SJCRH30 (cell line): Measurements from ENCODE around the gene ABHD2. TPM values are rescaled to one million over a fixed set of nuclear protein-coding genes. Genes with fewer than 3 reads are reported as not detected.
A peak's percentile ranks its signal among the peaks of the same experiment; 100 is the strongest.
"Not testable (repeated sequence)": the region's sequence is repeated elsewhere in the genome, so short reads cannot be mapped to it uniquely, and the experiment has no call there.

Experiments
- DNase-seq, 2 experiments: peaks; one replicate each; pipeline ENCODE4 v3.0.0-alpha.2; 2015 to 2020
- H3K27ac ChIP-seq: fragments of 250-450 bp; sonication (Bioruptor Pico); 2 replicates; pipeline ENCODE4 v1.5.1; 2020; ENCODE audit warnings: mild to moderate bottlenecking, moderate library complexity
- H3K27me3 ChIP-seq: fragments of 250-450 bp; sonication (Bioruptor Pico); 2 replicates; pipeline ENCODE4 v1.5.1; 2020; ENCODE audit warnings: mild to moderate bottlenecking, moderate library complexity
- H3K36me3 ChIP-seq: fragments of 250-450 bp; sonication (Bioruptor Pico); 2 replicates; pipeline ENCODE4 v1.5.1; 2020; ENCODE audit warnings: mild to moderate bottlenecking, moderate library complexity
- H3K4me1 ChIP-seq: fragments of 250-450 bp; sonication (Bioruptor Pico); 2 replicates; pipeline ENCODE4 v1.5.1; 2020; ENCODE audit warnings: mild to moderate bottlenecking, moderate library complexity
- H3K4me3 ChIP-seq: fragments of 250-450 bp; sonication (Bioruptor Pico); 2 replicates; pipeline ENCODE4 v1.5.1; 2020; ENCODE audit warnings: mild to moderate bottlenecking, moderate library complexity
- H3K9me3 ChIP-seq: fragments of 250-450 bp; sonication (Bioruptor Pico); replicated peaks from 2 replicates; pipeline ENCODE4 v1.5.1; 2020; ENCODE audit warnings: mild to moderate bottlenecking, moderate library complexity
- total RNA-seq: library from RNA; depleted of rRNA; stranded (reverse); fragments of >200 nt; shearing (Covaris generic); gene quantifications from 2 replicates; pipeline ENCODE4 v1.2.3, GENCODE V29; 2014

The ABHD2 gene
- total RNA-seq, 1 experiment from 2014 or later: 27.7 TPM

DNA sequence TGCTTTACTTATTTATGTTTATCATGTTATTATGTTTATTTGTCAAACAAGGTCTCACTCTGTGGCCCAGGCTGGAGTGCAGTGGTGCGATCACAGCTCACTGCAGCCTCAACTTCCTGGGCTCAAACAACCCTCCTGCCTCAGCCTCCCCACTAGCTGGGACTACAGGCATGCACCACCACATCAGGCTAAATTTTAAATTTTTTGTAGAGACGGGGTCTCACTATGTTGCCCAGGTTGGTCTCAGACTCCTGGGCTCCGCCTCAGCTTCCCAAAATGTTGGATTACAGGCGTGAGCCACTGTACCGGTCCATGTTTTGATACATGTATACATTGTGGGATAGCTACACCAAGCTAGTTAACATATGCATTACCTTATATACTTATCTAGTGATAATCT is 1.9 kb upstream of the ABHD2 start:
- not testable (repeated sequence) for H3K27me3 ChIP-seq, H3K36me3 ChIP-seq, H3K9me3 ChIP-seq, DNase-seq, H3K4me3 ChIP-seq
- Histone ChIP-seq H3K27ac (peak overlapping the region; percentile 91), H3K4me1 (peaks cover 22% of the 10 kb centered on the region)

- no peaks in the 10 kb centered on the region for H3K9me3 ChIP-seq
- H3K36me3 ChIP-seq: no peaks in the 10 kb centered on the region
- peak overlapping the region; percentile 49 for H3K4me3 ChIP-seq
- DNase-seq: peak in 1 of 2 experiments; percentile 19
- no peaks in the 10 kb centered on the region for H3K27me3 ChIP-seq
- peak overlapping the region; percentile 91 for H3K27ac ChIP-seq
- H3K4me1 ChIP-seq: peaks cover 22% of the 10 kb centered on the region
Observed at GRCh38 chr15:89087161-89087829, 961 bp upstream of the ABHD2 start.

GRCh38 chr15:89088605-89089315 is 504 bp downstream of the ABHD2 start:
- peak; percentile 13 to 21 for DNase-seq
- peak overlapping the region; percentile 49 for H3K27ac ChIP-seq
- H3K36me3 ChIP-seq: peaks cover 4% of the 10 kb centered on the region; the same call in 1 of the 2 replicates
- no peaks in the 10 kb centered on the region for H3K27me3 ChIP-seq
- peaks cover 22% of the 10 kb centered on the region for H3K4me1 ChIP-seq
- no peaks in the 10 kb centered on the region for H3K9me3 ChIP-seq
- peak overlapping the region; percentile 82 for H3K4me3 ChIP-seq

GRCh38 chr15:89089316-89090230 is 1.3 kb downstream of the ABHD2 start:
- DNase-seq: no peak
- H3K27me3 ChIP-seq: no peaks in the 10 kb centered on the region
- H3K27ac ChIP-seq: no peak overlapping the region
- H3K4me1 ChIP-seq: peaks cover 22% of the 10 kb centered on the region
- peaks cover 4% of the 10 kb centered on the region; the same call in 1 of the 2 replicates for H3K36me3 ChIP-seq
- peak overlapping the region; percentile 82 for H3K4me3 ChIP-seq
- H3K9me3 ChIP-seq: no peaks in the 10 kb centered on the region

DNA sequence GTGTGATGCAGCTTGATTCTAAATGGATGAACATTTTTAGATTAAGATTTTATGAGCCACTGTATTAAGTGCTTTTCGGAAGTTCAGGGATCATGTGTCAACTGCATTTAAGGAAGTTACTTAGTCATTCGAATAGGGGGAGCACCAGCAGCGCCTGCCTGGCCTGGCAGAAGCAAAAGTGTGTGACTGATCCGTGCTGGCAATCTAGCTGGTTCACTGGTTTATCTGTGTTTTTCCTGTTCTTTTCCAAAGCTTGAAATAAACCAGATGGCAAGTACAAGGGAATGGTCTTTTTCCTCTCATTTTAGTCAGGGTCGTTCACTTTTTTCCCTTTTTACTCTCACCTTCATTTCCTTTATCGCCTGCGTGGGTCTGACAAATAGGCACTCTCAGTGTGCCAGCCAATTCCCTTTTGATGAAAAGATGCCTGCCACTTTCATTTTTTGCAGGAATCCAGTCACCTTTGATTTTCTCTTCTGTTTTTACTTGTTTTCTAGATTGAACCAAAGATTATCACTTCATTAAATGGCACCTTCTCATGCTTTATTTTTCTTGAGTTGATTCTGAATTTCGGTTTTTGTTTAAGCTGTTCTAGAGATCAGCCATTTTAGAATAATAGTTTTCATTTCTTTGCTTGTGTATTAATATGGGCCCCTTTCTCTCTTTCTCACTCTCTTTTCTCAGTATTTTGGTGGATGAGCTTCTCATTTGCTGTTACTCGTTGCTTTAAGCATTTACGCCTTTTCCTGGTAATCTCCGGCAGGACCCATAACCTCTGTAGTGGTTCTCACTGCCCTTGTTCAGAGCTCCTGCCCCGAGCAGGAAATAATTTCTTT is 2.8 kb downstream of the ABHD2 start:
- no peak overlapping the region for H3K27ac ChIP-seq
- no peak overlapping the region for H3K4me3 ChIP-seq
- H3K4me1 ChIP-seq: peaks cover 17% of the 10 kb centered on the region
- peaks cover 4% of the 10 kb centered on the region; the same call in 1 of the 2 replicates for H3K36me3 ChIP-seq
- no peaks in the 10 kb centered on the region for H3K27me3 ChIP-seq
- DNase-seq: no peak
- no peaks in the 10 kb centered on the region for H3K9me3 ChIP-seq

DNA sequence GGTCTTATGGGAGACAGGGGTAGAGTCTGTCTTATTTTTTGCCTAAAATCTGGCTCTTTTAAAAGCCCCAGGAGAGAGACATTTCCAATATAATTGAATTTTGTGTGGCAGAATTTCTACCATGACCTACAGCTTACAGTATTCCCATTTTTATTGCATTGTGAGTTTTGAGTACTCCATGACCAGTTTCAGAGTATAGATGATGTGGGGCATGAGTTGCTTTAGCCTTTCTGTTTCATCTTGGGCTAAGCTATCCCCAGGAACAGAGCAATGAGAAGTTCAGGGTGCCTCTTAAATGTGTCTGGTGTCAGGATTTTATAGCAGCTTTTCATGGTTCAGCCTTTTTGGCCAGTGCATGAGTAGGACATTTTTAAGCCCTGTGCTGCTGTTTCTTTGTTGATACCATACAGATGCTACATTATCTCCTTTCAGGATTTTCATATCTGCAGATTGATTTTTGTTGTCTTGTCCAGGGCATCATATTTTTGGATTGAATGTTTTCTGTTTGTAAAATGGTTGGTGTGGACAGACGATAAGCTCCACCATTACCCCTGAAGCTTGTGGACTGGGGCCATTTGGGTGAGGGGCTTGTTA is 3.5 kb downstream of the ABHD2 start:
- no peak overlapping the region for H3K4me3 ChIP-seq

DNA sequence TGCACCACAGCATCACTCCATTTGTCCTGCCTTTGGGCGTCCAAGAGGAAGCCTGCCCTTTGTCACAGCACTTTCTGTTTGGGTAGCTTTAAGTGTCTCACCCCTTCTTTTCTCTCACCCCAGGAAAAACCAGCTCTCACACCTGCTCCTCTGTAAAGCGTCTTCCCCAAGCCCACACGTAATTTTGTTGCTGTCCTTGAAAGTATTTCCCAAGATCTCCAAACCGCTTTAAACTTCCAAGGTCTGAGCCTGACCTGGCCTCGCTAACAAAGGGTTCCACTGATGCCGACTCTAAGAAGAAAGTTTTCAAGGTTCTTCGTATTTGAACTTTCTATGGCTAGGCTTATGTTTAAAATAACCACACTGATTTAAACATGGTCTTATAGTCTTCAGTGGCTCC is 5.3 kb downstream of the ABHD2 start:
- no peak overlapping the region for H3K27ac ChIP-seq
- peaks cover 4% of the 10 kb centered on the region; the same call in 1 of the 2 replicates for H3K36me3 ChIP-seq
- no peak for DNase-seq
- peaks cover 14% of the 10 kb centered on the region; the same call in 1 of the 2 replicates for H3K4me1 ChIP-seq
- no peaks in the 10 kb centered on the region for H3K27me3 ChIP-seq
- H3K4me3 ChIP-seq: no peak overlapping the region
- H3K9me3 ChIP-seq: no peaks in the 10 kb centered on the region

More for the DNA sequence above, 3.5 kb downstream of the ABHD2 start:
- Histone ChIP-seq H3K4me1 (peaks cover 14% of the 10 kb centered on the region), H3K36me3 (peaks cover 4% of the 10 kb centered on the region; the same call in 1 of the 2 replicates), H3K27me3 (no peaks in the 10 kb centered on the region), H3K9me3 (no peaks in the 10 kb centered on the region), H3K27ac (no peak overlapping the region)
- no peak for DNase-seq

DNA sequence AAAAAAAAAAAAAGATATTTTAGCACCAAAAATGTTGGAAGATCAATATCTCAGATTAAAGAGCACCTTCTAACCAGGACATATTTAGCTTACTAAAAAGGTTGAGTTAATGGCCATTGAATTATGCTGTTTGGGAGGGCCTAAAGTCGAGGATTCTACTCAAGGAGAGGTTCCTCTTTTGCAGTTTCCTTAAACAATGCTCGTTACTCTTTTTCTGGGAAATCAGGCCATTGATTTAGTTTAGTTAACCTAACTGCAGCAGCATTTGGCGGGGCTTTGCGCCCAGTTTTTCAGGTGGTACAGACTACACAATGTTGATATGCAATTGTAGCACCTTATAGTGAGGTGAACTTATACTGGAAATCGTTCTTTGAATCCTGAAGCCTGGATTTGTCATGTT is 6.8 kb downstream of the ABHD2 start:
- peaks cover 4% of the 10 kb centered on the region; the same call in 1 of the 2 replicates for H3K36me3 ChIP-seq
- H3K9me3 ChIP-seq: no peaks in the 10 kb centered on the region
- no peak for DNase-seq
- no peak overlapping the region for H3K4me3 ChIP-seq
- no peaks in the 10 kb centered on the region for H3K27me3 ChIP-seq
- peaks cover 9% of the 10 kb centered on the region; the same call in 1 of the 2 replicates for H3K4me1 ChIP-seq
- H3K27ac ChIP-seq: no peak overlapping the region

DNA sequence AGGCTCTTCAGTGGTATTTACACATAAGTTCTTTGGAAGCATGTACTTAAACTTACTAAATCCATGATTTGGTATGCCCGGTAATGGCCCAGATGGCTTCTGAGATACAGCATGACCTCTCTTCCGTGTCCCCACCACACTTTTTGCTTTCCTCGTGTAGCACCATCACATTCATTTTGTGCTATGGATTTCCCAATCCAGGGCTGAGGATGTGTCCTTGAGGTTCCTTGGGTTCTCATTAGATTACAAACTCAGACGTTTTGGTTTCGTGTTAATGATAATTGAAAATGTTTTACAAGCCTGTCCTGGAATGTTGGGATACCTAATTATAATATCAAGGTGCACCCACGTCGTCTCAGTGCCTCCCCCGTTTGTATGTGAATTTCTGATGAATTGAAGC is 7.3 kb downstream of the ABHD2 start:
- H3K4me1 ChIP-seq: peaks cover 9% of the 10 kb centered on the region; the same call in 1 of the 2 replicates
- DNase-seq: no peak
- peaks cover 4% of the 10 kb centered on the region; the same call in 1 of the 2 replicates for H3K36me3 ChIP-seq
- no peaks in the 10 kb centered on the region for H3K9me3 ChIP-seq
- no peaks in the 10 kb centered on the region for H3K27me3 ChIP-seq
- H3K4me3 ChIP-seq: no peak overlapping the region
- H3K27ac ChIP-seq: no peak overlapping the region

DNA sequence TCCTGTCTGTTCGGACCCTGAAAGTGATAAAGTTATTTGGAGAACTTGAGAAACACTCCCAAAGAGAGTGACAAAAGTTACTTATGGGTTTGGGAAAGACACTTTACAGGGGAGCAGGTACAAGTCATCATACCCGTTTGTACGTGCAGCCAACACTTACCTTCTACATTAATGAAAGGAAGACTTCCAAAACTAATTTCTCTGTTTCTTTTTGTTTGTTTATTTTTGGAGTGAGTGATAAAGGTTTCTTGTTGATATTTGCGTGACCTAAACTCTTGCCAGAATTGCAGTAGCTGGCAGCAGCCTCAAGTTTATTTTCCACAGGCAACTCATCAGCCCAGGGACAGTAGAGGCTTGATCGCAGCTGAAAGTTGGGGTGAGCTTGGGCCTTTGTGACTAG is 8.4 kb downstream of the ABHD2 start:
- H3K4me3 ChIP-seq: no peak overlapping the region
- H3K4me1 ChIP-seq: peaks cover 19% of the 10 kb centered on the region
- H3K27me3 ChIP-seq: no peaks in the 10 kb centered on the region
- no peaks in the 10 kb centered on the region for H3K9me3 ChIP-seq
- H3K27ac ChIP-seq: no peak overlapping the region
- DNase-seq: no peak
- peaks cover 4% of the 10 kb centered on the region; the same call in 1 of the 2 replicates for H3K36me3 ChIP-seq

DNA sequence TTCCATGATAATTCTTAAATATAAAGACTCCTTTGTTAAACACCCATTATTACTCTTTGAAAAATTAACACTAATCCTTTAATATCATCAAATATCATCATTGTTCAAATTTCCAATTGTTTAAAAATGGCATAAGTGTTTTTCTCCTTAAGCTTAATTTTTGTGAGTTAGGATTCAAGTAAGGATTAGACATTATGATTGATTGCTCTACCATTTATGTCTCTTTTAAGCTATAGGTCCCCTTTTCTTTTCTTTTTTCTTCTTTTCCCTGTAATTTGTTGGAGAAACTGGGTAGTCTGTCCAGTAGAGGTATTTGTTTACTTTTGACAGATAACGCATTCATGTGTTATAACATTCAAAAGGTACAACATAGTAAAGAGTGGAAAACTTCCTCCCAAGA is 9.1 kb downstream of the ABHD2 start:
- H3K27ac ChIP-seq: no peak overlapping the region
- peaks cover 4% of the 10 kb centered on the region; the same call in 1 of the 2 replicates for H3K36me3 ChIP-seq
- no peak overlapping the region for H3K4me3 ChIP-seq
- H3K4me1 ChIP-seq: peaks cover 26% of the 10 kb centered on the region
- H3K27me3 ChIP-seq: no peaks in the 10 kb centered on the region
- no peak for DNase-seq
- H3K9me3 ChIP-seq: no peaks in the 10 kb centered on the region

GRCh38 chr15:89098281-89098680 is 10.0 kb downstream of the ABHD2 start:
- H3K9me3 ChIP-seq: no peaks in the 10 kb centered on the region
- no peak overlapping the region for H3K4me3 ChIP-seq
- no peak overlapping the region for H3K27ac ChIP-seq
- no peaks in the 10 kb centered on the region for H3K27me3 ChIP-seq
- peak in 1 of 2 experiments; percentile 35 for DNase-seq
- peaks cover 4% of the 10 kb centered on the region; the same call in 1 of the 2 replicates for H3K36me3 ChIP-seq
- peaks cover 31% of the 10 kb centered on the region for H3K4me1 ChIP-seq

GRCh38 chr15:89099968-89100367 is 11.7 kb downstream of the ABHD2 start:
- Histone ChIP-seq H3K4me3 (no peak overlapping the region), H3K27ac (no peak overlapping the region)

More at GRCh38 chr15:89099968-89100367, 11.7 kb downstream of the ABHD2 start:
- no peaks in the 10 kb centered on the region for H3K27me3 ChIP-seq
- H3K4me1 ChIP-seq: peaks cover 33% of the 10 kb centered on the region
- no peak for DNase-seq
- no peaks in the 10 kb centered on the region for H3K36me3 ChIP-seq
- no peaks in the 10 kb centered on the region for H3K9me3 ChIP-seq
